Left ventricle myocardium inferior (tissue), 1 donor: ENCODE data around the gene HARS1. TPM values are rescaled to one million over a fixed set of nuclear protein-coding genes. Genes with fewer than 3 reads are reported as not detected.
A peak's percentile ranks its signal among the peaks of the same experiment; 100 is the strongest.
"Not testable (repeated sequence)": the region's sequence is repeated elsewhere in the genome, so short reads cannot be mapped to it uniquely, and the experiment has no call there.

ENCODE experiments used
- DNase-seq: peaks from one replicate; pipeline ENCODE4 v3.0.0-alpha.2; 2020
- H3K27ac ChIP-seq: fragments of 200-600 bp; replicated peaks from 2 replicates; pipeline ENCODE4 v1.8.0; 2021
- H3K27me3 ChIP-seq: fragments of 200-600 bp; 2 replicates; pipeline ENCODE4 v1.8.0; 2021; ENCODE audit warnings: low read depth
- H3K36me3 ChIP-seq: fragments of 200-600 bp; 2 replicates; pipeline ENCODE4 v1.8.0; 2021
- H3K4me1 ChIP-seq: fragments of 200-600 bp; 2 replicates; pipeline ENCODE4 v1.8.0; 2021
- H3K4me3 ChIP-seq: fragments of 200-600 bp; 2 replicates; pipeline ENCODE4 v1.8.0; 2021; ENCODE audit warnings: mild to moderate bottlenecking, moderate library complexity
- H3K9me3 ChIP-seq: fragments of 200-600 bp; replicated peaks from 2 replicates; pipeline ENCODE4 v1.8.0; 2021
- intact Hi-C: fragments of 100-400 bp; cut with micrococcal nuclease; formaldehyde crosslinking; loops from one replicate; pipeline ENCODE4 v1.11.0; 2022
- total RNA-seq: library from RNA; stranded (reverse); fragmentation: NEBNext Ultra II Directional; extraction: Animal tissue kit (Norgen Biotek cat#: 25700); gene quantifications from one replicate; pipeline ENCODE4 v1.2.1, GENCODE V29; 2021
- TF ChIP-seq, protein P1 (sequence below): fragments of 200-600 bp; IDR thresholded peaks from 2 replicates; pipeline ENCODE4 v1.8.0; 2021; ENCODE audit warnings: antibody characterized with exemption, mild to moderate bottlenecking, borderline replicate concordance
- donor health status: DM: no; HTN: yes; CAD: no; lungs with severe emphysema.

The HARS1 gene
- total RNA-seq, 1 donor from 2014 or later = 38.7 TPM

DNA sequence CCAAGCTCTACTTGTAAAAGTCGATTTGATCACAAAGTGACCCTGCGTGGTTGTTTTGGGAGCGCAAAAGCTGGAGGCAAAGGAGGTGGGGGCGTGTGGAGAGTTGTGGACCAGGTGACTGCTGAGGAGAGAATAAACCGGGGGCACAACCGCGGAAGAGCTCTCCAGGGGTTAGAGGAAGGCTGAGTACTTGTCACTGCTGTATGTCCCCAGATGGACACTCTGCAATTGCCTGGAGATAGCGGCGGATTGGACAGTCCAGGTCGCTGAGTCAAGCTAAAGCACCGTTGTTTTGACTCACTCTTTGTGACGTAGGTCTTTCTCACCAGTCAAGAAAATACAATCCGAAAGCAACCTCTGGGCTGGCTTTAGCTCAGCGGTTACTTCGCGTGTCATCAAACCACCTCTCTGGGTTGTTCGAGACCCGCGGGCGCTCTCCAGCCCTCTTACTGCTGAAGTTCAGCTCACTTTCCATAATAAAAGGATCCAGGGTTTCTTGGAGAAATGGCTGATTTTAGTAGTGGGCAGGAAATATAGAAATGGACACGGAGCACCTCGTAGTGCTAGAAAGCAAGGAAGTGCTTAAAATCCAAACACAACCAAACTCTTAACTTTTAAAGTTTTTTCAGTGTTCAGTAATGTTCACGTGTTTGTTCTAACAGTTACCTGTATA, 34.8 kb upstream of the HARS1 start:
- Histone ChIP-seq H3K9me3 (no peaks in the 10 kb centered on the region), H3K27ac (no peak overlapping the region), H3K4me1 (no peaks in the 10 kb centered on the region), H3K36me3 (no peaks in the 10 kb centered on the region), H3K27me3 (peaks cover 46% of the 10 kb centered on the region), H3K4me3 (peak overlapping the region; percentile 35)
- TF ChIP-seq, protein P1, sequence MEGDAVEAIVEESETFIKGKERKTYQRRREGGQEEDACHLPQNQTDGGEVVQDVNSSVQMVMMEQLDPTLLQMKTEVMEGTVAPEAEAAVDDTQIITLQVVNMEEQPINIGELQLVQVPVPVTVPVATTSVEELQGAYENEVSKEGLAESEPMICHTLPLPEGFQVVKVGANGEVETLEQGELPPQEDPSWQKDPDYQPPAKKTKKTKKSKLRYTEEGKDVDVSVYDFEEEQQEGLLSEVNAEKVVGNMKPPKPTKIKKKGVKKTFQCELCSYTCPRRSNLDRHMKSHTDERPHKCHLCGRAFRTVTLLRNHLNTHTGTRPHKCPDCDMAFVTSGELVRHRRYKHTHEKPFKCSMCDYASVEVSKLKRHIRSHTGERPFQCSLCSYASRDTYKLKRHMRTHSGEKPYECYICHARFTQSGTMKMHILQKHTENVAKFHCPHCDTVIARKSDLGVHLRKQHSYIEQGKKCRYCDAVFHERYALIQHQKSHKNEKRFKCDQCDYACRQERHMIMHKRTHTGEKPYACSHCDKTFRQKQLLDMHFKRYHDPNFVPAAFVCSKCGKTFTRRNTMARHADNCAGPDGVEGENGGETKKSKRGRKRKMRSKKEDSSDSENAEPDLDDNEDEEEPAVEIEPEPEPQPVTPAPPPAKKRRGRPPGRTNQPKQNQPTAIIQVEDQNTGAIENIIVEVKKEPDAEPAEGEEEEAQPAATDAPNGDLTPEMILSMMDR = no peak
- intact Hi-C loops = loop anchor here (10.0 kb wide), 1 partner anchor 351 kb away; no protein-coding TSS in a partner anchor
- no peak for DNase-seq

DNA sequence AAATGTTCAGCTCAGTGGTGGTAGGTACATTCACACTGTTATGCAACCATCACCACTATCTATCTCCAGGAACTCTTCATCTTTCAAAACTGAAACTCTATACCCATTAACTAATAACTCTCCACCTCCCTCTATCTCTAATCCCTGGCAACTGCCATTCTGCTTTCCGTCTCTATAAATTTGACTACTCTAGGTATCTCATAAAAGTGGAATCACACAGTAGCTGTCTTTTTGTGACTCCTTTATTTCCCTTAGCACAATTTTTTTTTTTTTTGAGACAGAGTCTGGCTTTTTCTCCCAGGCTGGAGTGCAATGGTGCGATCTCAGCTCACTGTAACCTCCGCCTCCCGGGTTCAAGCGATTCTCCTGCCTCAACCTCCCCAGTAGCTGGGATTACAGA, 30.2 kb upstream of the HARS1 start:
- intact Hi-C loops = loop anchor here (10.0 kb wide), 1 partner anchor 347 kb away; no protein-coding TSS in a partner anchor
- not testable (repeated sequence) for H3K4me1 ChIP-seq, H3K27ac ChIP-seq, DNase-seq, H3K9me3 ChIP-seq, H3K4me3 ChIP-seq, H3K36me3 ChIP-seq
- peaks cover 22% of the 10 kb centered on the region for H3K27me3 ChIP-seq

DNA sequence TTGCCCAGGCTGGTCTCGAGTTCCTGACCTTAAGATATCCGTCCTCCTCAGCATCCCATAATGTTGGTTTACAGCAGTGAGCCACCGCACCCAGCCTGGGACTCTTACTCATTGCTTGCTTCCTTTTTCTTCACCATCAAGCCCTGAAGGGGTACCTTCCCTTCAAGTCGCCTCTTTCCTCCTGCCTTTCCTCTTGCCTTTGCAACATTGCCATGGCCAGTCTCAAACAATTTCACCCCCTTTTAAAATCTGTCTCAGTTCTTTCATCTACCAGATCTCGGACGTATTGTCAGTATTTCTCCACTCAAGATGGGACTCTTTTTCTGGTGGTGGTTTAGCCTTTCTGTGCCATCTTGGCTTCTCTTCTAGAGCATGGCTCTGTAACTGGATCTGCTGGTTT, 29.6 kb upstream of the HARS1 start:
- H3K4me3 ChIP-seq, H3K4me1 ChIP-seq, H3K9me3 ChIP-seq, H3K27ac ChIP-seq, DNase-seq, H3K36me3 ChIP-seq: not testable (repeated sequence)
- intact Hi-C loops = loop anchor here (10.0 kb wide), 1 partner anchor 346 kb away; no protein-coding TSS in a partner anchor
- H3K27me3 ChIP-seq = peaks cover 17% of the 10 kb centered on the region

DNA sequence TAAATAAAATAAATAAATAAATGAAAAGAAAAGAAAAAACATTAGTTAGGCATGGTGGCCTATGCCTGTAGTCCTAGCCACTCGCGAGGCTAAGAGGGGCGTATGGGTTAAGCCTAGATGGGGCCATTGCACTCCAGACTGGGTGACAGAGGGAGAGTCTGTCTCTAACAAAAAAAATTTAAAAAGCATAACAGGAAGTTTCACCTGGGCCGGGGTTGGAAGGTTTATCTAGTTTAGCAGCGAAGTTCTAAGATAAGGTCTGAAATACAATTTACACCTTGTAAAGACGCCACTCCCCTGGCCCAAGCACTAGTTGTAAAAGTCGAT, 27.1 kb upstream of the HARS1 start:
- intact Hi-C loops = no loop called here
- DNase-seq = no peak
- H3K4me1 ChIP-seq = no peaks in the 10 kb centered on the region
- TF ChIP-seq, protein P1 = no peak
- H3K27me3 ChIP-seq = peaks cover 7% of the 10 kb centered on the region
- H3K27ac ChIP-seq = no peak overlapping the region
- no peaks in the 10 kb centered on the region for H3K36me3 ChIP-seq
- no peak overlapping the region for H3K4me3 ChIP-seq
- no peaks in the 10 kb centered on the region for H3K9me3 ChIP-seq

DNA sequence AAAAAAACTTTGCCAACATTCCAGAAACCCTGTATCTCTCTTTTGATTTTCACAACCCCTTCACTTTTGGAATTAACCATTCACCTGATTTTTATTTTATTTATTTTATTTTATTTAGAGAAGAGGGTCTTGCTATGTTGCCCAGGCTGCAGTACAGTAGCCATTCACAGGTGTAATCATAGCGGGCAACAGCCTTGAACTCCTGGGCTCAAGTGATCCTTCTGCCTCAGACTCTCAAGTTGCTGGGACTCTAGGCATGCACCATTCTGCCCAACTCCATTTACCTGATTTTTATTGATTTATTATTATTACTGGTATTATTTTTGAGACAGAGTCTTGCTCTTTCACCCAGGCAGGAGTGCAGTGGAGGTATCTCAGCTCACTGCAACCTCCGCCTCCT, 25.1 kb upstream of the HARS1 start:
- H3K9me3 ChIP-seq, H3K27me3 ChIP-seq, intact Hi-C loops, H3K27ac ChIP-seq, H3K36me3 ChIP-seq, H3K4me3 ChIP-seq, H3K4me1 ChIP-seq, DNase-seq: not testable (repeated sequence)

DNA sequence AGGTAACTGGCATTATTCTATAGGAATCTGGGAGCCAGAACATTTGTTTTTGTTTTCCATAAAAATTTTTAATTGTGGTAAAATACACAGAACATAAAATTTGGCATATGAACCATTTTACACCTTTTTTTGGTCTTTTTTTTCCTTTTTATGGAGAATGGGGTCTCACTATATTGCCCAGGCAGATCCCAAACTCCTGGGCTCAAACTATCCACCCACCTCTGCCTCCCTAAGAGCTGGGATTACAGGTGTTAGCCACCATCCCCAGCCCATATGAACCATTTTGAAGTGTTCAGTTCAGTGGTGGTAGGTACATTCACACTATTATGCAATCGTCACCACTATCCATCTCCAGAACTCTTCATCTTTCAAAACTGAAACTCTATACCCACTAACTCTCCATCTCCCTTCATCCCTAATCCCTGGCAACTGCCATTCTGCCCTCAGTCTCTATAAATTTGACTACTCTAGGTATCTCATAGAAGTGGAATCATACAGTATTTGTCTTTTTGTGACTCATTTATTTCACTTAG, 22.5 kb upstream of the HARS1 start:
- Histone ChIP-seq H3K27ac (no peak overlapping the region), H3K36me3 (no peaks in the 10 kb centered on the region), H3K9me3 (no peaks in the 10 kb centered on the region), H3K4me1 (peaks cover 4% of the 10 kb centered on the region), H3K4me3 (no peak overlapping the region), H3K27me3 (no peaks in the 10 kb centered on the region)
- intact Hi-C loops = no loop called here
- TF ChIP-seq, protein P1 = no peak
- DNase-seq = no peak

DNA sequence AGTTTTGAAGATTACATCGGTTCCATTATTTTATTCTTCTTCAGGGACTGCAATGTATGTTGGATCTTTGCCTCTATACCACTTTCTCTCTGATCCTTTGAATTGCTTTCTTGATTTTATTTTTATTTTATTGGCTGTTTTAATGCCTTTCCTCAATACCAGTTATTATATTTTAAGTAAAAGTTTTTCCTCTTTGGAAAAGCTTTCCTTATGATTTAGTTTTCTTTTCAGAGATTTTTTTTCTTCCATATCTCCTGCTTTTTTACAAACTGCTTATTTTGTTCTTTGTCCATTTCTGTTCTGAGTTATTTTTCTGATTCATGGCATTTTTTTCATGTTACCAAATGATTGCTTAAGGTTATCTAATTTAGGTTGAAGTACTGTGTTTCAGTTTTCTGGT, 20.6 kb upstream of the HARS1 start:
- Histone ChIP-seq H3K4me3 (peak overlapping the region; percentile 67), H3K9me3 (no peaks in the 10 kb centered on the region), H3K27ac (peak overlapping the region; percentile 86), H3K27me3 (no peaks in the 10 kb centered on the region), H3K36me3 (peaks cover 9% of the 10 kb centered on the region), H3K4me1 (peaks cover 4% of the 10 kb centered on the region)
- TF ChIP-seq, protein P1 = no peak
- intact Hi-C loops = no loop called here
- DNase-seq = no peak
